Left lobe of liver (tissue), 2 donors: ENCODE measurements around the gene NDUFB10. TPM values are rescaled to one million over a fixed set of nuclear protein-coding genes. Genes with fewer than 3 reads are reported as not detected.
"Not testable (repeated sequence)": the region's sequence is repeated elsewhere in the genome, so short reads cannot be mapped to it uniquely, and the experiment has no call there.

Source experiments
- ATAC-seq: fragments of 200-7000 bp; cut with Tn5 transposase; one replicate; pipeline ENCODE4 v1.9.1; 2020; ENCODE audit warnings: mild to moderate bottlenecking, moderate library complexity
- DNase-seq: peaks from one replicate; pipeline ENCODE4 v3.0.0-alpha.2; 2020; ENCODE audit warnings: low spot score
- total RNA-seq: library from RNA; stranded (reverse); gene quantifications from one replicate; pipeline ENCODE4 v1.2.1, GENCODE V29; 2021
- donor health status: DM: no; HTN: no; CAD: no; lungs with moderate emphysema.
- donor health status: DM: no; HTN: yes; CAD: no.

NDUFB10 gene
- total RNA-seq, 1 donor from 2014 or later: 88.6 TPM

DNA sequence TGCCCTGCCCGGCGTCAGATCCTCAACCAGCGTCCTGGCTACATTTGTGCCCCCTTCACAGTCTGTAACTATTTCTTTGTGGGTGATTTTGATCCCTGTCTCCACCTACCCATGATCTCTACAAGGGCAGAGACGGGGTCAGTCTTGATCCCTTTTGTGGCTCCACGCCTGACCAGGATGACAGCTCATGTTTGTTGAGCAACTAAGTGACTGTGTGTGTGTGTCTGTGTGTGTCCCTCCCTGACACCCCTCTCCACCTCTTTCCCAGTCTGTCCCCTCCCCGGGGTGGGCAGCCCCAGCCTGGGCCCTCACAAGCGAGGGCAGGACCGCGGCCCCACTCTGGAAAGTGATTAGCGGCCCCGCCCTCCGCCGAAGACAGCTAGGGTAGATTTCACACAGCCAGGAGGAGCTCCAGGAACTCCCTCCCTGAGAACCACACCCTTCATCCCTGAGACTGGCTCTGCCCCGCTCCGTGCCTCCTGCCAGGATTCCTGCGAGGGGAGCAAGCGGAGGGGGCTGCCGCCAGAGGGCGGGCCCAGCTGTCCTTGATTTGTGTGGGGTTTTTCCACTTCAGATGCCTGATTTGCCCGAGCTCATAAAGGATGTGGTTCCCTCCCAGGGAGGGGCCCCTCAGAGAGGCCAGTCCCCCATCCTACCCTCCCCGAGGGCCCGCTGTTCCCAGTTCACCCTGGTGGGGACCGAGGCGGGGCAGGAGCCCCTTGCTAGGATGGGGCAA lies 35.9 kb upstream of the NDUFB10 start:
- ATAC-seq (no peak), DNase-seq (no peak)

DNA sequence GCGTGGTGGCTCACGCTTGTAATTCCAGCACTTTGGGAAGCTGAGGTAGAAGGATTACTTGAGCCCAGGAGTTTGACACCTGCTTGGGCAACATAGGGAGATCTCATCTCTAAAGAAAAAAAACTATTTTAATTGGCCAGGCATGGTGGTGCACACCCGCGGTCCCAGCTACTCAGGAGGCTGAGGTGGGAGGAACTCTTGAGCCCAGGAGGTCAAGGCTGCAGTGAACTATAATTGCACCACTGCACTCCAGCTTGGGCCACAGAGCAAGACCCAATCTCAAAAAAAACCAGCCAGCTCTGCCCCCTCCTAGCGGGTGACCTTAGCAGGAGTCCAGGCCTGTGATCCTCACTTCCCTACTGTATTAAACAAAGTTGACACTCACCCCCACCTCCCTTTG lies 35.2 kb upstream of the NDUFB10 start:
- ATAC-seq: no peak

DNA sequence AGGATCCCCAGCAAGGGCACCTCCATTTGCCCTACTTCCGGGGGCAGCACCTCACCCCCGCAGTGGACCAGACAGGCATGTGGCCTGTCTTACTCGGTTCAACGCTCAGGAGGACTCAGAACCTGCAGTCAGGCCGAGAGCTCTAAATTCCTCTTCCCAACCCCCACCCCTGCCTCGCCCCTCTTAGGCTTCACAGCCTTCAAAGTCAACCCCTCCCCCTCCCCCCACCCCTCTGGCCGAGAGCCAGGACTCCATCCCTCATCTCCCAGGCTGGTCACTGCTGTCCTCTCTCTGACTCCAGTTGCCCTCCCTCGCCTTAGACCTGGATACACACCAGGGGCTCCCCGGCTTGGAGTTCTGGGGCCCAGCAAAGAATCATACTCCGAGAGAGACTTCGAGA lies 33.1 kb upstream of the NDUFB10 start:
- DNase-seq: no peak
- ATAC-seq: no peak

More for the DNA sequence above, 35.2 kb upstream of the NDUFB10 start:
- no peak for DNase-seq

DNA sequence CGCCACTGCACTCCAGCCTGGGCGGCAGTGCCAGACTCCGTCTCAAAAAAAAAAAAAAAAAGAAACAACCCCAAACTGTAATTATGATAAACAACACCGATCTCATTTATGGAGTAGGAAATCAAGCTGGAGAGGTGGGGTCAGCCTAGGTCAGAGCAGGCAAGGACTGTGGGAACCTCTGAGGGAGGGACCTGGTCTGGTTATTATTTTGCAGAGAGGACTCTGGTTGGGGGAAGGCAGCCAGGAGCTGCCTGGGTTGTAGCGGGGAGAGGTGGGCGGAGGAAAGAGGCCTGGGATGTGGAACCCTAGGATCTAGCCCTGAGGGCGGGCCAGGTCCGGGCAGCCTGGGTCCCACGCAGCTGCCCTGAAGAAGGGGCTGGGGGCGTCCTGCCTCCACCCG lies 30.2 kb upstream of the NDUFB10 start:
- ATAC-seq (peak; percentile 55), DNase-seq (no peak)

DNA sequence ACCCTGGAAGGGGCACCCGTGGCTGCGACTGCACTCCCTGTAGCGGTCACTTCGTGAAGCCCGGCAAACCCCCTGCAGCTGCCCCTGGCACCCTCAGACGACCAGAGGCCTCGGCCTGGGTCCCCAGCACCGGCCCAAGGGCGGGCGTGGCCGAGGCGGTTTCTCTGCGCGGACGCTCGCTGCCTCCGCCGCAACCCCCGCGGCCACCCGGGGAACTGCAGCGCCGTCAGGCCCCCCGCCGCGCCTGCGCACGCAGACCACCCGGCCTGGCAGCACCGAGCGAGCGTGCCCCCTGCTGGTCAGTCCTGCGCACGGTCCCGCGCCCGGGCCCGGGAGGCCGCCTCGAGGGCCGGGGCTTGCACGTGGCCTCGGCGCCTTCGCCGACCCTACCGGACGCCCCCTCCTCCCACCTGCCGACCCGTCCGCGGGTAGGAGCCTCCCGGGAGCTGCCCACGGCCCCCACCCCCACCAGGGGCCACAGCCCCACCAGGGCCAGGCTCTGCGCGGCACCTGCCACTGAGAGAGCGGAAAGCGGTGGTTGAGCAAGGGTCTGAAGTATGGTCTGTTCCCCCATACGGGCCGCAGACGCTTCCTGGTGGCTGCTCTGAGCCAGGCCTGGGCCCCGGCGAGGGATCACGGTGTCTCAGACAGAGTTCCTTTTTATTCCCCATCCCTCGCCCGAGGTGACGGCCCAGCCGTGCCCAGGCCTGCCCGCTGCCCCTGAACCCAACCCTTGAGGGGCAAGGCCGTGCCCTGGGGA lies 29.6 kb upstream of the NDUFB10 start:
- ATAC-seq: peak; percentile 90
- DNase-seq: peak; percentile 91

DNA sequence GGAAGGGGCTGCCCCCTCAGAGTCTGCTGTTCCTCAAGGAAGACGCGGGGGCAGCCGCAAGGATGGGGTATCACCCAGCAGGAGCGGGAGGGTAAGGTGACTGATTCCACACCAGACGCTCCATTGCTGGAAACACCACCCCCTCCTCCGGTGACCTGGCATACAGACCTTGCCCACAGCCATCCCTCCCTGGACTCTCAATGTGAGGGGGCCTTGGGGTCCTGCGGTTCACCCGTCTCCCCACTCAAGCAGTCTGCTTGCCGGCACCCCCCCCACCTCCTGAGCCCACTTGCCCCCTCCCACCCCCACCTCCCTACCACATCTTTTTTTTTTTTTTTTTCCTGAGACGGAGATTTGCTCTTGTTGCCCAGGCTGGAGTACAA lies 29.0 kb upstream of the NDUFB10 start:
- ATAC-seq: no peak
- no peak for DNase-seq

DNA sequence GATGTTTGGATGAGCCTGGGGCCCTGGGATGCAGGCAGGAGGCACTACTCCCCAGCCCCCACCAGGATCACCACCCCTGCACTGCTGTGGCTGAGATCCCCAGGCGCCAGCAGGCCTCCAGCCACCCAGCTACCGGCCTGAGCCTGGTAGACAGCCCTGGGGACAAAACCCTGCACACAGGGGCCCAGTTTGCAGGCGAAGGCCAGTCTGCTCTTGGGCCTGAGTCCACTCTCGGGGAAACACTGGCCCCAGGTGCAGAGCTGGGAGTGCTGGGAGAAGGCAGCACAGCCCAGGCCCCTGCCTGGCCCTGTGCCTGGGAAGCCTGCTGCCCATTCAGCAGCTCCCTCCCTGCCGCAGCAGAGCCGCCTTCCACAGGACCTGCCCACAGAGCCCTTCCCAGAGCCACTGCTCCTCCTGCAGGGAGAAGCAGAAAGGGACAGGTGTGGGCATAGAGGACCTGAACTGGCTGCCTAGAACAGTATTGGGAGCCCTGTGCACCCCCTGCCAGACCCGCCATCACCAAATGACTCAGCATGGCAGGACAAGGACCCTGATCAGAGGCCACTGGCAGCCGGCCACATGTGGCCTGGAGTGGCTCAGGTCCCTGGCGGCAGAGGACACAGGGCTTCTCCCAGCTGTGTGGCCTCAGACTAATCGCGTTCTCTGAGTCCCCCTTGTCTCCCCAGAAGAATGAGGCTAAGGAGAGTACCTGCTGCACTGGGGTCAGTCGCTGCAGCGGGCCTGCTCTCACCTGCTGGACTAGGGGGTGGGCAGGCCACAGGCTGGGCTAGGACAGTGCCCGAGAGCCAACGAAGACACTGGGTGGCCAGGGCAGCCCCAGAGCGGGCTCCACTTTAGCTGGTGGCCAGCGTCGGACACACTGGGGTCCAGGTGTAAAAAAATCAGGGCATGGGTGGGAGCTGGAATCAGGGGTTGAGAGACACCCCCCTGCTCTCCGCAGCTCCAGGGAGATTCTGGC lies 27.0 kb upstream of the NDUFB10 start:
- ATAC-seq: peak; percentile 58
- peak; percentile 71 for DNase-seq

DNA sequence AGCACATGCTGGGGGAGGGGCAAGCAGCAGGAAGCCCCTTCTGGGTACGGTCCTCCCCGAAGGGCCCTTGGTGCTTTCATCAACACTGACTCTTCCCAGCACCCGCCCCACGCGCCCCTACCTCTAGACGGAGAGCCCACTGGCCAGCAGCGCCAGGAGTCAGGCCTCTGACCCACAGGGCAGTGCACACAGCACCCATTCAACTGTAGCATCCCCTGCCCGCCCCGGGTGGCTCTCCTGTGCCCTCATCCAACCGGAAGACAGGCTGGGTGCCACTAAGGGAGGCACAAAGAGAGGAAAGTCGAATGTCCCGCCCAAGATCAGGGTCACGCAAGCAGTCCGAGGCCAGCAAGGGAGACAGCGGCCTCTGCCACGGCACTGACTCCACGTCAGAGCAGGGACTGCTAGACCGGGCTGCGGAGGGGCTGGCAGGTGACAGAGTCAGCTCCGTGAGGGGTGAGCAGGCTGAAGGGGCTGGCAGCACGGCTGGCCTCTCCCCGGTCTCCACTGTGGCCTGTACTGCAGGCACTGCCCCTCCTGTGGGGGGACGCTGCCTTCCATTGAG lies 26.2 kb upstream of the NDUFB10 start:
- ATAC-seq (peak; percentile 39), DNase-seq (peak; percentile 74)

DNA sequence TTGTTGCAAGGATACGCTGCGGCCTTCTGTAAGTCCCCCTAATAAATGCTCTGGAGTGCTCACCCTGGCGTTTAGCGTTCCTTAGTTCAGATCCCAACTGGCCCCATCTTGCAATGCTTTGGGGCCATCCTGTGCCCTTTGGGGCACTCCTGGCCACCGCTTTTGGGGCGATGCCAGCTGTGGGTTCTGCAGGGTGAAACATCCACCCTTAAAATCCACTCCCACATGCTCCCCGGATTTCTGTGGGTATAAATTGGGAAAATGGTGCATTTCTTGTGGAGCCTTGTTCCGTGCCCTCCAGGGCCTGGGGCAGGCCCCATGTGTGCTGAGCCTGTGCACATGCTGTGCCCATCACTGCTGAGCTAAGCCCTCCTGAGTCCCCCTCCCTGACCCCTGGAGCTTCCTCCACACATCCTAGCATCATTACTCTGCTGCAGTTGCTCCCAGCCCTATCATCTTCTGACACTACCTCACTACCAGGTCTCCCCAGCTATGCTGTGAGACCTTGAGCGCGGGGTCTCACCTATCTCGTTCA lies 22.3 kb upstream of the NDUFB10 start:
- ATAC-seq (no peak), DNase-seq (no peak)

DNA sequence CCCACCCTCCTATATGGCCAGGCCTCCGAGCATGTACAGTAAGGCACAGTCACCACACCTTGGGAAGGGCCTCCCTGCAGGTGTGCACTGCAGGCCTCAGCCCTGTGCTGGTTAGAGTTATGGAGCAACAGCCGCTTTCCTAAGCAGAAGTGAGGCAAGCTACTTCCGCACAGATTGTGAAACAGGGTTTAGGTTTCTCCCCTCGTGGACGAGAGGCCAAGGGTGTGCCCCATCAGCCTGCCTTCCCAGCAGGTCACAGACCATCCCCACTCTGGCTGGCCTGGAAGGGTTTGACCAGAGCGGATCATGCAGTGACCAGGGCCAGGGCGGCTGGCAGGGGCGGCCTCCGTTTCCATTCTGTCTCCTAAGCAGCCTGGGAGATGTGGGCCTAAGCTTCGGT lies 21.0 kb upstream of the NDUFB10 start:
- DNase-seq (peak; percentile 83), ATAC-seq (peak; percentile 16)

DNA sequence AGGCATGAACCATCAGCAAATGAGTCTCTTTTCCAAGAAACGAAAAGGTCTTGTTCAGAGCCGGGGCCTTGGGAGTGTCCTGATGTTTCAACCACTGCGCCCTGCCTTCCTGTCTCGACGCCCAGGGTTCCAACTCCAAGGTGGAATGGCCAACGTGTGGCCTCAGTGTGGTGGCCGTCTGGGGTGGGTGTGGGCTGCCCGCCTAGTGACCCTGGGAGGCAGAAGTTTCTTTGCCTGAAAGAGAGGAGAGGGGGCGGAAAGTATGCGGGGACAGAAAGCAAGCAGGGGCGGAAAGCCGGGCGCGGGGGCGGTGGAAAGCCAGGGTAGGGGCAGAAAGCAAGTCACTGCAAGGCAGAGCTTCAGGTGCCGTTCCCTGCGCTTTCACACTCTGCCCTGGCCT lies 20.4 kb upstream of the NDUFB10 start:
- DNase-seq (no peak), ATAC-seq (no peak)

DNA sequence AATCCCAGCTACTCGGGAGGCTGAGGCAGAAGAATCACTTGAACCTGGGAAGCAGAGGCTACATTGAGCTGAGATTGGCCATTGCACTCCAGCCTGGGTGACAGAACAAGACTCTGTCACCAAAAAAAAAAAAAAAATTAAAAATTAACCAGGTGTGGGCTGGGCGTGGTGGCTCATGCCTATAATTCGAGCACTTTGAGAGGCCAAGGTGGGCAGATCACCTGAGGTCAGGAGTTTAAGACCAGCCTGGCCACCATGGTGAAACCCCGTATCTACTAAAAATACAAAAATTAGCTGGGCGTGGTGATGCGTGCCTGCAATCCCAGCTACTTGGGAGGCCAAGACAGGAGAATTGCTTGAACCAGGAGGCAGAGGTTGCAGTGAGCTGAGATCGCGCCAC lies 19.5 kb upstream of the NDUFB10 start:
- not testable (repeated sequence) for DNase-seq, ATAC-seq

DNA sequence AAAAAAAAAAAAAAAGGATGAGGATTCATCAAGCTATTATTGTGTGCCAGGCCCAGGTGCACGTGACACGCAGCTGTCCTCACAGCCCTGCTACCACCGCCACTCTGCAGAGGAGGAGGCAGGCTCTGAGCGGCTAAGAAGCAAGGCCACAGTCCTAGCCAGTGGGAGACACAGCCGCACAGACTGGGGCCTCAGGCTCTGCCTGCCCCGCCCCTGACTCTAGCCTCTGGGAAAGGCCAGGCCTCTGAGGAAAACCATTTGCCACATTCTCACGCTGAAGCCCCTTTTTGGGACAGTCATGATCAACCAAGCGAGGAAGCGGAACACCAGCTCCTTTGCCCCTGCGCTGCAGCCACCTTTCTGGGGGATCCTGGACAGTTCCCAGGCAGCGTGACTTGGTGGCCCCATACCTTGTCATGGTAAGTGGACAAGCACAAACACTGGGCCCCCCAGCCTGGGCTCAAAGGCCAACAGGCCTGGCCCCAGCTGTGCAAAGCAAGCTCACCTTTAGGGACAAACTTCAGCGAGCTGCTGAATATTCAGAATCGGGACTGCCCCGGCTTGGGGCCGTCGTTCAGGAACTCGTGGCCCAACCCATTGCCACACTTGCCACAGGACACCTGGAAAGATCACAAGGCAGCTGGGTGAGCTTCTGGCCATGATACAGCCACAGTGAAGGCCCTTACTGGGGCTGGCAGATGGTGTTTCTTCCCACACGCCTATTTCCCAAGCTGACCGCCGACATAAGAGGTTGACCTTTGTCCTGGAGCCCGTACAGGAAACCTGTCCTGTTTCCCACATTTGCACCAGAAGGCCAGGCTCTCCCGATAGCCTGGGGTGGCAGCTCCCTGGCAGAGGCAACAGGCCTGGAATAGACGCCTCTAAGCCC lies 18.8 kb upstream of the NDUFB10 start:
- ATAC-seq (peak; percentile 51), DNase-seq (peak; percentile 89)

DNA sequence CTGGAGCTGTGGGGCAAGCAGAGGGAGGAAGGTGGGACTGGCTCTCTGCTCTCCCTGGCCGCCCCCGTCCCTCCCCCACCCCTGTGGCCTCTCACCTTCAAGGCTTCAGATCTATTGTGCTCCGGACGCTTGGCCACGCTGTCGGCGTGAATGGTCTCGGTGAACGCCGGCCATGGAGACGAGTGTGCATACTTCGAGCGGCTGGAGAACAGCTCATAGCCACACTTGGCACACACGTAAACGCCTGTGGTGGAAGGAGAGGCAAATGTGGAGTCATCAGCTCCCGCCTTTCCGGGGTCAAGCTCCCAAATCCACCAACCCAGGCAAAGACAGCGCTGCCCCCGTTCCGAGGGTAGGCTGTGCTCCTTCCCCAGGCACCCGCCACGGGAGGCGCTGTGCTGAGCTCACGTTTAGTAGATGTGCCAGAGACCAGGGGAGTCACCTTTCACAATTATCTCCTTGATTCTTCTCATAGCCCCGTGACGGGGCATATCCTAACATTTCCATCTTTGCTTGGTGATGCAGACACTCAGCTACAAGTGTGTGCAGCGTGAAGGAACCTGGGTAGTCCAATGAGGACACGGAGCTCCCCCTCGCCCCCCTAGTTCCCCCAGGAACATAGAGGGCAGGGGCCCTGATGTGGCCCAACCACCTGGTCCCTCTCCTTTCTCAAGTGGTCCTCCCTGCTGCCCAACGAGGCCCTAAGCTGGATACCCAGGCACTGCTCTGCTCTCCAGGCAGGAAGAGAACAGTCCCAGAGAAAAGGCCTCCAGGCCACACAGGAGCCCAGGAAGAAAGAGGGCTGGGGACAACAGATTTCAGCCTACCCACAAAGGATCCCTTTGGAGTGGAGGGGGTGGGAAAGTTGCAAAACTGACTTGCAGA lies 17.9 kb upstream of the NDUFB10 start:
- ATAC-seq: peak; percentile 50
- DNase-seq: peak; percentile 77

DNA sequence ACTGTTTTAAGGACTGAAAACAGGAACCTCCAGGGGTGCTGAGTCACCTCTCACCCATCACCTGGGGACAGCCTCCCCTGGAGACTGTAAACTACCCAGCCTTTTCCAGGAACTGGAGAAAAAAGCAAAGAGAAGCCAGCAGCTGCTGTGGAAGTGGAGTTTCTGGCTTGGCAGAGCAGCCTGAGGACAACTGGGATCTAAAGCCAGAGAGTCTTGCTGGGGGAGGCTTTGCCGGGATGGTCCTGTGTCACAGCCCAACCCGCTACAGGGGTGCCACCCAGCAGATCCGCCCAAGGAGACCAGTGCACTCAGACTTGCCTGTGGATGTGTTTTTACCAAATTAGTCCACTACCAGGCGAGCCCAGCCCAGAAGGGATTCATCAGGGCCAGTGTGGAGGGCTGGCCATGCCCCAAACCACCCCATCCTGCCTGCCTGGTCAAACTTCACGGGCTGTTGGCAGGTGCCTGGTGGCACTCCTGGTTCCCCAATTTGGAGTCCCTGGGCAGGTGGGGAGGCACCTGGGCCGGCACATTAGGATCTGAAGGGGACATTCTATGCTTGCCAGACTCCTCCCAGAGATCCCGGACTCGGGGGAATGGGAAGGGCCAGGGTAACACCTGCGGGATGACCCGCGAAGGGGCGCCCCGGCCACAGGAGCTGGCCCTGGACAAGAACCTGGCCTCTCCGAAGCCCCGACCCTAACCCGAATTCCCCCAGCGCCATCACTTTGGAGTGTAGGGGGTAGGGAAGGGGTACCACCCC lies 17.1 kb upstream of the NDUFB10 start:
- ATAC-seq (peak; percentile 3), DNase-seq (peak; percentile 63)

DNA sequence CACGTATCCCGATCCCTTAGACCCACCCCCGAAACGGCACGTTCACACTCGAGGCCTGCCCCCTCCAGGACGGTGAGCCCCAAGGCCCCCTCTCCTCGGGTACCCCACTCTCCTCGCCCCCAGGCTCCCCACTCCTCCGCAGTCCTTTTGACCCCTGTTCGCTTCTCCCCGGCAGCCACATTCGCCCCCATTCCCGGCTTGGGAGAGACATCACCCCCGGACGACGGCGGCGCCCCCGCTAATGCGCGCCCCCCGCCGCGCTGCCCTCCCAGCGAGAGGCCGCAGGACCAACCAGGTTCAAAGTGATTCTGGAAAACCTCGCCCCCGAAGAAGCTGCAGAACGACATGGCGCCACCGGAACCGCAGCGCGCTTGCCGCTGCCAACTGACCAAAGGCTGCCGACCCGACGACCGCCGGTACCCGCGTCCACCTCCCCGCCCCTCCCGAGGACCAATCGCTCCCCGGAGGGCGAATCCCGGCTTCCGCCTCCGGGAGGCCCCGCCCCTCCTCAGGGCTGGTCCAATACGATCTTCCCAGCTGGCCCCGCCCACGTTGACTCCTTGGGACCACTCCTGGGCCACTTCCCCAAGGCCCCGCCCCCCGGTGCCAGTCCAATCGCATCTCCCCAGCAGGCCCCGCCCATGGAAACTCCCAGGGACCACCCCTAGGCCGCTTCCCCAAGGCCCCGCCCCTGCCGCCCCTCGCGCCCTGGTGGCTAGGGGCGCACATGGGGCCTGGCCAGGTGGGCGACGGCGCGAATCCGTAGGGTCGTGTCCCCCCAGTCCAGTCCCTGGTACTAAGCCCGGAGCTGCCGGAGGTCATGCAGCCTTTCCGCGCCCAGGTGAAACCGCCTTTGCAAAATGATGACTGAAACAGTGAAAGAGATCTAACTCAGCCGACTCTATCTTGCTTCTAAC lies 16.3 kb upstream of the NDUFB10 start, which contains the start of gene MSRB1:
TSS of gene MSRB1 (minus strand) at position 390 of the 917 bp plus-strand sequence. CDS start at position 347, 43 bp downstream.
- peak; percentile 77 for ATAC-seq
- peak; percentile 100 for DNase-seq
